T47D (cell line): ENCODE measurements around the gene DNM1L.
"Not testable (repeated sequence)": the region's sequence is repeated elsewhere in the genome, so short reads cannot be mapped to it uniquely, and the experiment has no call there.

Experiments
- DNase-seq, 2 experiments: peaks; one replicate each; pipeline versions ENCODE4 v3.0.0 to v3.0.0-alpha.2; 2011 to 2012; ENCODE audit warnings: low read depth in 1 of 2, low spot score in 1 of 2
- JUND ChIP-seq: IDR thresholded peaks from 2 replicates; pipeline ENCODE4 v1.6.1; 2012; ENCODE audit warnings: low read depth
- in situ Hi-C: cut with HindIII; loops from 2 replicates; pipeline ENCODE4 v1.10.0; 2016; ENCODE audit warnings: low sequenced_read_pairs, low pct_unique_long_range_greater_than_20kb

Gene DNM1L

DNA sequence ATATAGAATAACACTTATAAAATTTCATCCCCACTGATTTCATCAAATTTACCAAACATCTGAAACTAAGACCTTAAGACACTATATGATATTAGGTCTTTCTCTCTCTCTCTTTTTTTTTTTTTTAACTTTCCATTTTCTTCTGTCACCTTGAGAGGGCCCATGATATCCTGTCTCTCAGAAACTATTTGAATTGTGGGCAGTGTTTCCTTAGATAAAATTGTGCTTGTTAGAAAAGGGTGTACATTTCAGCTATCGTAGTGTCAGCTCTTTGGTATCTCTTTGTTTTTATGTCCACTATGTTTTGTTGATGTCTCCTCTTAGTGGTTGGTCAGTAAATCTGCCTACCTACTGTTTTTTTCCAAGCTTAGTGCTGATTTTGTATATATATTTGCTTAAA, 23.8 kb downstream of the DNM1L start:
- in situ Hi-C loops: no loop called here
- no peak for DNase-seq
- no peak for TF ChIP-seq JUND

DNA sequence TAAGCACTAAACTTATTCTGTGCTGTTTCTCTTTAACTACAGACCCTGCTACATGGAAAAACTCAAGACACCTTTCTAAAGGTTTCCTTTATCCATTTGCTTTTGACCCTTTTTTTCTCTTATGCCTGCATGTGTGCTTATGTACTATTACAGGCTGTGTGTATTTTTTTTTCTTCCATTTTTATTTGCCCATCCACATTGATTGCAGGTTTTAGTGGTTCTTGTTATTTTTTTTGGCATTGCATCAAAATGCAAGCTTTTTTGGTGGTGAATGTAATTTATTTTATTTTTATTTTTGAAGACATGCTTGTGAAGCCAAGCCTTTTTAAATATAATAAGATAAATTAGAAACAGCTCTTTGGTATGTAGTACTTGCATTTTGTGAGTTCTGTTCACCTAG, 26.7 kb downstream of the DNM1L start:
- no peak for TF ChIP-seq JUND
- no peak for DNase-seq
- in situ Hi-C loops: no loop called here

DNA sequence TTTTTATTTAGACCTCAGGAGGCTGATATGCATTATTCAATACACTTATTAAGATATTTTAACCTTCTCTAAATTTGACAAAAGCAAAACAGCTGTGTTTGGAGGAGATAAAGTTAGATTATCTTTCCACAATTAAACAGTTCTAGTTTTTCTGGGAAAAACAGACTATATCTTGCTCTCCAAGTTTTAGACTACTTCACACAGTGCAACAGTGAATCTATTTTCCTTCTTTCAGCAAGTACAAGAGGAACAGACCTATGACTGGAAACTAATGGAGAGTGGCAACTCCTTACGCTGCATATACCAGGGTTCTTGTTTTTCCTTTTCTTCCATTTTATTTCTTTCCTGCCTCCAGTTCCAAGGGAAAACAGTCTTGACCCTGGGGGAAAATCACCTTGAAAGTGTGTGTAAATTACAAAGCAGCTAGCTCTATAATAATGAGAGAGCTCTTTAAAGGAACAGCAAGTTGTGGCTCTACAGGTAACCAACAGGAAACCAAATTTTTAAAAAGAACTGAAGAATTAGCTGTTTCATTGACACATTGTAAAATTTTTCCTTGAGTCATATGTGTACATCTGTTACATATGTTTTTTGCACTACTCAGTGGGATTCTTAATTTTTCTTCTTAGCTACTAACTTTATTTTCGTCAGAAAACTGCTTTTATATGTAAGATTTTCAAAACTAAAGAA, 27.4 kb downstream of the DNM1L start:
- no peak for TF ChIP-seq JUND
- in situ Hi-C loops: no loop called here
- no peak for DNase-seq

DNA sequence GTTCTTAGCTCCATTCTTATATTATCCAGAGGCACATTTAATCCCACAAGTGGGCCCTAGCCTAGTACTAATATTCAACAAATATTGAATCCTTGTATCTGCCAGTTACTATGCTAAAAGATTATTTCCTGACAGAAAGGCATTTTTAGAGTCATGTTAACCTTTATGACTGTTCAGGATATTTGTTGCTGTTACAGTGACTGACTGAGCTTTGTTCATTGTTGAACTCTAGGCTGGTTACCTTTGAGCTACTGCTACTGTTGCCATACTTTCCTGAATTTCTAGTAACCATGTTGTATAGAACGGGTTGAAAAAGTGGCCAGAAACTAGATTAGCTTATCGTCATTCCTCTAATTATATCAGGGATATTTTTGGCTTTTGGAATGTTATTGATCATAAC, 29.8 kb downstream of the DNM1L start:
- in situ Hi-C loops: no loop called here
- no peak for TF ChIP-seq JUND
- no peak for DNase-seq

DNA sequence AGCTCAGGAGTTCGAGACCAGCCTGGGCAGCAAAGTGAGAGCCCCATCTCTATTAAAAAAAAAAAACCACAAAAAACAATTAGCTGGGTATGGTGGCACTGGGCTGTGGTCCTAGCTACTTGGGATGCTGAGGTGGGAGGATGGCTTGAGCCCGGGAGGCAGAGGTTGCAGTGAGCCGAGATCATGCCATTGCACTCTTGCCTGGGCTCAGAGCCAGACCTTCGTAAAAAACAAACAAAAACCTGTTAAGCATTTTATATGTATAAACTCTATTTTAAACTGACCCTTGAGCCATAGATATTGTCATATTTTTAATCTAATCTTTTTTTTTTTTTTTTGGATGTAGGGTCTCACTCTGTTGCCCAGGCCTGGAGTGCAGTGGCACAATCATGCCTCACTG, 35.7 kb downstream of the DNM1L start:
- in situ Hi-C loops: no loop called here
- TF ChIP-seq JUND: no peak
- DNase-seq: no peak

DNA sequence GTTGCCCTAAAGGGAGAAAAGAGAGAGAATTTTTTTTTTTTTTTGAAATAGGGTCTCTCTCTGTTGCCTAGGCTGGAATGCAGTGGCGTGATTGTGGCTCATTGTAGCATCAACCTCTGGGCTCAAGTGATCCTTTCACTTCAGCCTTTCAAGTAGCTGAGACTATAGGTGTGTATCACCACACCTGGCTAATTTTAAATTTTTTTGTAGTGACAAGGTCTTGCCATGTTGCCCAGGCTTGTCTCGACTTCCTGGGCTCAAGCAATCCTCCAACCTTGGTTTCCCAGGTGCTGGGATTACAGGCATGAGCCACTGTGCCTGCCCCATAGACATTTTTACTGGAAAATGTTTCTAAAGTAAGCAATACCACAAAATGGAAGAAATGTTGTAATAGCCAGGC, 39.8 kb downstream of the DNM1L start:
- DNase-seq: no peak
- in situ Hi-C loops: no loop called here
- no peak for TF ChIP-seq JUND

DNA sequence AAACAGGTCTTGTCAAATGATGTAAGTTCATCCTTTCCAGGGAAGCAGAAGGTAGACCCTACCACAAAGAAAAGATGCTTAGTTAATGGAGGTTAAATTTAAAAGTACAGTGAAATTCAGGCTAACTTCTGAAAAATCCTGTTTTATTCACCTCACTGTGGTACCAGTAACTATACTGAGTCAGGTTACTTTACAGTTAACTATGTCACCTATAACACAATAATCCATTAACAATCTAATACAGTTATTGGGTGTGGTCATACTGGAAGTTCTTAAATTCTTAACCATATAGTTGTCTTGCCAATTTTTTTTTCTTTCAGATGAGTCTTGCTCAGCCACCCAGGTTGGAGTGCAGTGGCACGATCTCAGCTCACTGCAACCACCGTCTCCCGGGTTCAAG, 46.2 kb downstream of the DNM1L start:
- in situ Hi-C loops, DNase-seq: not testable (repeated sequence)

DNA sequence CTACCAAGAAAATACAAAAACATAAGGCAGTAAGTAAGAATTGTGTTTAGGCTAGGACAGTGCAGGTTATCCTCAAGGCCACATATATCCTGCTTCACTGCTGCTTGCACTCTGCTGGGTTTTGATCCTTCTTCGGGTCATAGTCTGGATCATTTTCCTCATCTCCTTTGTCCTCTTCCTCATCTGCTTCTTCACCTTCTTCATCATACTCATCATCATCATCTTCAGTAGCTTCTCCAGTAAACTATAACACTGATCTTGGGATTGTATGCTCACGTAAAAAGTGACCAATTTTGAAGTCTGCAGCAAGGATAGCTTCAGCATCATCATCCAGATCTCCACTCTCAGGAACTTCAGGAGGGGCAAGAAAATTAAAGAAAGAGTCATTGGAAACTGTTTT, 47.2 kb downstream of the DNM1L start:
- no peak for TF ChIP-seq JUND
- in situ Hi-C loops: no loop called here
- DNase-seq: no peak

DNA sequence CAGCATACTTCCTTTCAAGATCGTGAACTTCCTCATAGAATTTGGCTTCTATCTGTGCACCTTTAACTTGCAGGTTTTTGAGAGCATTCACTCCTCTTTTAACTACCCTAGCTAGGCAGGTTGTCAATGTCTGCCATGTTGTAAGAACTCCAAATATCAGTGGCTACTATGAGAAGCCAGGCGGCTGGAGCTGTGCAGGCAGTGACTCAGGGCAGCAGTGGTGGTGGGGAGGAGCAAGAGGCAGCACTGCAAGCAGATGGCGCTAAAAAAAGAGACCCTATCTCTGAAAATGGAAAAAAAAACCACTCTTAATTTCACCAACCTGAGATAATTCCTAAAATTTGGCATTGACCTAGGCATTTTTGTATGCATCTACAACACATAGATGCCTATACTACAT, 48.1 kb downstream of the DNM1L start:
- in situ Hi-C loops: no loop called here
- TF ChIP-seq JUND: no peak
- DNase-seq: no peak

DNA sequence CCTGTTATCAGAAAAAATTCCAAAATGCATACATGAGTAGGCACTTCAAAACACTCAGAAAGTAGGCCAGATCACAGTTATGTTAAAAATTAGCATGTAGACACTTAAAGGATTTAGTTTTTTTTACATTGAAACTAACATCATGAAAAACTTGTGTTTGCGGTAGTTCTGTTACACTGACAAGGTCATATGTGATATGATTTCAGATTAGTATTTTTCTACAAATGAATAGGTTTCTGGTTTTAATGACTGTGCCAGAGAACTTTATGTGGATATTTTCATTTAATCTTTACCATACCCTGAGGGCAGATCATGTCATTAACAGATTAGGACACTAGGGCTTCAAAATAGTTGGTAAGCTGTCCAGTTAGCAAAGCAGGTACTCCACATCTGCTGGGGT, 55.9 kb downstream of the DNM1L start:
- no peak for DNase-seq
- TF ChIP-seq JUND: no peak

DNA sequence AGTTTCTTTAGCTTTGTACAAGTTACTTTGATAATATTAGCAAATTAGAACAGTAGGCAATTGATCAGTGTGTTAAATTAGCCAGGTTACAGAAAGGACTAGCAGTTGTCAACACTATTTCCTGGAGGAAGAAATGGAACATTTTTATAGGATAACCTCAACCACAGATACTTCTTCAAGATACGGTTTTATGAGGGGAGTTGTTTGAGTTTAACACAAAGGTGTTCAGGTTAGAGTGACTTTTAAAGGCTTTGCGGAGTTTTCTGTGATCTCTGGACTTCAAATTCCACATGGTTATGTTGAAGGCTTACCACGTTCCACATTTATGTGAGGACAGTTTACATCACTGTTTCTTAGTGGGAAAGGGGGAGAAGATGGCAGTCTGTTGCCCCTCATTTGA, 57.3 kb downstream of the DNM1L start:
- TF ChIP-seq JUND: no peak
- DNase-seq: no peak
- in situ Hi-C loops: no loop called here

More for the DNA sequence above, 55.9 kb downstream of the DNM1L start:
- in situ Hi-C loops: no loop called here

DNA sequence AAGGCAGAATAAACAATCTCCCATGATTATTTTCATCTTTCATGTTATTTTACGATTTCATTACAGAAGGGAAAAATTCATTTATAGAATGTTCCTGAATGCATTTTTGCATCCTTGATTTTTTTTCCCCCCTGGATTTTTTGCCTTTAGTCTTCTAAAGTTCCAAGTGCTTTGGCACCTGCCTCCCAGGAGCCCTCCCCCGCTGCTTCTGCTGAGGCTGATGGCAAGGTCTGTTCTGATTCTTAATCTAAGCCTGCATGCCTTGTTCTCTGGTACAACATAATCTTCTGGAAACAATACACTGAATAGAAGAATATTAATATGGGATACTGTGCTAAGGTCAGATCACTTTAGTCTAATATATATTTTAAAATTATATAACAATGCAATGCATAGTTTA, 58.6 kb downstream of the DNM1L start:
- no peak for DNase-seq
- no peak for TF ChIP-seq JUND
- in situ Hi-C loops: no loop called here

DNA sequence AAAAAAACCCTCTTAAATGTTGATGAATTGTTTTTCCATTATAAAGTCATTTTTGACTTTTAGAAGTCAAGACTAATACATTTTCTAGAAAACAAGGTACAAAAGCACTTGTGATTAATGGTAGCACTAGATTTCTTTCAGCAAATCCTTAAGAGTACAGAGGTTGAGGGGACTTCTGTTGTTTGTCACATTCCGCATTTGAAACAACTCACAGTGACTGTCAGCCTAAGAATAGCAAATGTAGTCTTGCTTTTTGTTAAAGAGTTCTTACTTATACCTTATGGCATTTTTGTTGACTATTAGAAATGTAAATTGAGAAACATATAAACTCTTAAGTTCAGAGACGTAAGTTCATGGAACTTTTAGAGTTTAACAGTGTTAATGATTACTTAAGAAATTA, 60.2 kb downstream of the DNM1L start:
- in situ Hi-C loops: no loop called here

DNA sequence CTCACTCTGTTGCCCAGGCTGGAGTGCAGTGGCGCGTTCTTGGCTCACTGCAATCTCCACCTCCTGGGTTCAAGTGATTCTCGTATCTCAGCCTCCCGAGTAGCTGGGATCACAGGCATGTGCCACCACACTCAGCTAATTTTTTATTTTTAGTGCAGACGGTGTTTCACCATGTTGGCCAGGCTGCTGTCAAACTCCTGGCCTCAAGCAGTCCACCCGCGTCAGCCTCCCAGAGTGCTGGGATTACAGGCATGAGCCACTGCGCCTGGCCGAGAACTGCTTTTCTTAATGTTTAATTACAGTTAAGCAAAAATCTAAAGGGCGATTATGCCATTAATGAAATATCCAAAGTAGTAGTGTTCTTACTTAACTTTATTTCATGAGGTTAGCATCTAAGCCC, 63.0 kb downstream of the DNM1L start:
- in situ Hi-C loops: no loop called here
- TF ChIP-seq JUND: no peak
- DNase-seq: no peak

More for the DNA sequence above, 60.2 kb downstream of the DNM1L start:
- DNase-seq: no peak
- no peak for TF ChIP-seq JUND
